ENCODE results near the gene VSTM2L. TPM values are rescaled to one million over a fixed set of nuclear protein-coding genes. Genes with fewer than 3 reads are reported as not detected.

Gene VSTM2L
- total and polyA plus RNA-seq, 3 donors from 2014 or later, result 7.3 to 74.7 (median 40.2) TPM

DNA sequence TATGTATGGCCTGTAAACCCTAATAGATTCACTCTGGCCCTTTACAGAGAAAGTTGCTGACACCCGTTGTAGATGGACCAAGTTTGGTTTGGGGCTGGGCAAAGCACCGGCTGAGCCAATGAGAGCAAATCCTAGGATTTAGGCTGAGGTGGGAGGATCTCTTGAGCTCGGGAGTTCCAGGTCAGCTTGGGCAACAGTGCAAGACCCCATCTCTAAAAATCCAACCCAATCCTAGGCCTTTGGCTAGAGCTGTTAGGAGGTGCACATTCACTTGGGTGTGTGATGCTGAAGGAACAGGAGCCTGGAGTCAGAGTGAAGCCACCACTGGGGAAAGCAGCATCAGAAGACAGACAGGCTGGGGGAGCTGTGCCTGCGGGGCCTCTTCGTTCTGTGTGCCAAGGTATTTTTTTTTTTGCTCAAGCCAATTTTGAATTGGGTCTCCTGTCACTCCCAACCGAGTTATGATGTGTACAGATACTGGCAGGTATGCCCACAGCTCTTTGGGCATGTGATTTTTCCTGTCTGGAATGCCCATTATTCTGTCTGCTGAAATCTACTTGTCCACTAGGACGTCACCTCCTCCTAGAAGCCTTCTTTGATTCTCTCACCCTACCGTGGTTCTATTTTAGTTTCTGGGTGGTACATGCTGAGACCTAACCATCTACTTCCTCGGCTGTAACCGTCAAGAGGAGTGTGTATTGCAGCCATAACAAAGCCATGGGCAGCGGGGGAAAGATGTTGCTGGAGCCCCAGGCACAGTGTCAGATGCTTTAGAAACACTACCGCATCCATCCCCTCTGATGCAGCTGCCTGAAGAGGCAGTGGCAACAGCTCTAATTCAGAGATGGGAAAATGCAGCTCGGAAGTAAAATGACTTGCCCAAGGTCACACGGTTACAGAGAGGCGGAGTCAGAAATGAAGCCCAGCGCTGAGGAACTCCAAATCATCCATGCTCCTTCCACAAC lies 76.4 kb downstream of the VSTM2L start:
- intact Hi-C loops (cut with DNase I; ENCODE audit: low total_unique reads), result no loop called here
- 91 to 92% methylated on average over 16 of the region's 16 CpGs for WGBS, 2 donors
- Histone ChIP-seq H3K4me3 (no peak overlapping the region), H3K36me3 (ENCODE audit: low read depth, missing control alignments) (no peaks in the 10 kb centered on the region), H3K27ac (no peak overlapping the region), H3K27me3 (no peaks in the 10 kb centered on the region), H3K9me3 (no peaks in the 10 kb centered on the region), H3K4me1 (peaks cover 5% of the 10 kb centered on the region)
- TF ChIP-seq, protein P1, sequence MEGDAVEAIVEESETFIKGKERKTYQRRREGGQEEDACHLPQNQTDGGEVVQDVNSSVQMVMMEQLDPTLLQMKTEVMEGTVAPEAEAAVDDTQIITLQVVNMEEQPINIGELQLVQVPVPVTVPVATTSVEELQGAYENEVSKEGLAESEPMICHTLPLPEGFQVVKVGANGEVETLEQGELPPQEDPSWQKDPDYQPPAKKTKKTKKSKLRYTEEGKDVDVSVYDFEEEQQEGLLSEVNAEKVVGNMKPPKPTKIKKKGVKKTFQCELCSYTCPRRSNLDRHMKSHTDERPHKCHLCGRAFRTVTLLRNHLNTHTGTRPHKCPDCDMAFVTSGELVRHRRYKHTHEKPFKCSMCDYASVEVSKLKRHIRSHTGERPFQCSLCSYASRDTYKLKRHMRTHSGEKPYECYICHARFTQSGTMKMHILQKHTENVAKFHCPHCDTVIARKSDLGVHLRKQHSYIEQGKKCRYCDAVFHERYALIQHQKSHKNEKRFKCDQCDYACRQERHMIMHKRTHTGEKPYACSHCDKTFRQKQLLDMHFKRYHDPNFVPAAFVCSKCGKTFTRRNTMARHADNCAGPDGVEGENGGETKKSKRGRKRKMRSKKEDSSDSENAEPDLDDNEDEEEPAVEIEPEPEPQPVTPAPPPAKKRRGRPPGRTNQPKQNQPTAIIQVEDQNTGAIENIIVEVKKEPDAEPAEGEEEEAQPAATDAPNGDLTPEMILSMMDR (IDR thresholded peaks at IDR 0.05), result no peak
- no peak for DNase-seq

DNA sequence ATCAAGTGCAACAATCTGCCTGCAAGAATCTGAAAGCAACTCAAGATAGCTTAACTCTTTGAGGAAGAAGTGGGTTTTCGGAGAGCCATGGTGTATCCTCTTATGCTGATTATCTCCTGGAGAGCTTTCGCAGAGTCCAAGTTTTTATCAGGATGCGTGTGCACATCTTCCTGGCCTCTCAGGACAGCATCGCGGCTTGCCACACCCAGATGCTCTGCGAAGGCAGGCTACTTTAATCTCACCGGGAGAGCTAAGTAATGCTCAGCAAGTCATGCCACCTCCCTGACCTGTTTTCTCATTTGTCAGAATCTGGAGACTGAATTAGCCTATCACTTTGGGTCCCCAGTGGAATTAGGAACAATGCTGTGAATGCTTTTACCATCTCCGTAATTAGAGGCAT lies 77.5 kb downstream of the VSTM2L start:
- TF ChIP-seq POLR2A (IDR thresholded peaks at IDR 0.05), result no peak
- TF ChIP-seq, protein P1 (IDR thresholded peaks at IDR 0.05), result no peak
- Histone ChIP-seq H3K4me3 (no peak overlapping the region), H3K4me1 (peaks cover 5% of the 10 kb centered on the region), H3K9me3 (no peaks in the 10 kb centered on the region), H3K27me3 (no peaks in the 10 kb centered on the region), H3K36me3 (ENCODE audit: low read depth, missing control alignments) (no peaks in the 10 kb centered on the region), H3K27ac (no peak overlapping the region)
- DNase-seq, result no peak
- WGBS, 2 donors, result 72 to 77% methylated on average over 8 of the region's 8 CpGs
- intact Hi-C loops (cut with DNase I; ENCODE audit: low total_unique reads), result loop anchor here (10.0 kb wide), 1 partner anchor 76 kb away; the partner anchor contains the start of gene VSTM2L

DNA sequence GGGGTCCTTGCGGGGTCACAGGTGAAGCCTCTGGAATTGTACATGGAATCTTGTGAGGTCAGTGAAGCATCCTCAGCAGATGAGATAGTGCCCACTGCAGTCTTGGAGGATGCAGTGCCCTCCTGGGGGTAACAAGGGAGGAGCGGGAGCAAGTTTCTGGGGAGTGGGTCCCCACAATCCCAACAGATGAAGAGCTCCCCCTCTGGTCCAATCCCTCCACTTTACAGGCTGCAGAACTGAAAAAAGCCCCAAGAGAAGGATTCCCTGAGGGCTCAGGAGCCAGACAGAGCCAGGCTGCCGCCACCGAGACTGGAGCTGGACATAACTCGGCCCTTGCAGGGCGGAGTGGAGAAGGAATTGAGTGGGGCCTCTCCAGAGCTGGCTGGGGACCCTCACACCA lies 77.9 kb downstream of the VSTM2L start:
- TF ChIP-seq, protein P1 (IDR thresholded peaks at IDR 0.05), result no peak
- no peak for TF ChIP-seq POLR2A (IDR thresholded peaks at IDR 0.05)
- WGBS, 2 donors, result 86 to 96% methylated on average over 6 of the region's 6 CpGs
- DNase-seq, result no peak
- no peaks in the 10 kb centered on the region for H3K36me3 ChIP-seq (ENCODE audit: low read depth, missing control alignments)
- no peak overlapping the region for H3K27ac ChIP-seq
- no peaks in the 10 kb centered on the region for H3K27me3 ChIP-seq
- H3K9me3 ChIP-seq, result no peaks in the 10 kb centered on the region
- intact Hi-C loops (cut with DNase I; ENCODE audit: low total_unique reads), result loop anchor here (10.0 kb wide), 1 partner anchor 76 kb away; the partner anchor contains the start of gene VSTM2L
- H3K4me1 ChIP-seq, result peaks cover 5% of the 10 kb centered on the region
- no peak overlapping the region for H3K4me3 ChIP-seq

DNA sequence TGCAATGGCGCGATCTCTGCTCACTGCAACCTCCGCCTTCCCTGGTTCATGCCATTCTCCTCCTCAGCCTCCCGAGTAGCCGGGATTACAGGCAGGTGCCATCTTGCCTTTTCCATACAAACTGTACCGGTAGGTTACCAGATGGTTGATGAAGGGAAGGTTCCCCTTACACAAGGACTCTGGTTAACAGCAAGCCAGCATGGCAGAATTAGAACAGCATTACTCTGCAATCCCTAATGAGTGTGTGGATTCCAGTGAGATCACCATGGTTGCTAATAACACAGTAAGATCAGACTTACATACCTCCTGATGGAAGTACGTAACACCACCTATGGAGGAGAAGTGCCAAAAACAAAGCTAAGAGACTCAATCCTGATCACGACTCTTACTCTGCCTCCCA lies 78.6 kb downstream of the VSTM2L start:
- 94 to 97% methylated on average over 8 of the region's 8 CpGs for WGBS, 2 donors
- Histone ChIP-seq H3K27ac (no peak overlapping the region), H3K9me3 (no peaks in the 10 kb centered on the region), H3K4me1 (peaks cover 5% of the 10 kb centered on the region), H3K4me3 (no peak overlapping the region), H3K36me3 (ENCODE audit: low read depth, missing control alignments) (no peaks in the 10 kb centered on the region), H3K27me3 (no peaks in the 10 kb centered on the region)
- no peak for TF ChIP-seq POLR2A (IDR thresholded peaks at IDR 0.05)
- TF ChIP-seq, protein P1 (IDR thresholded peaks at IDR 0.05), result no peak
- no peak for DNase-seq
- intact Hi-C loops (cut with DNase I; ENCODE audit: low total_unique reads), result loop anchor here (10.0 kb wide), 1 partner anchor 77 kb away; the partner anchor contains the start of gene VSTM2L

Measured in testis (tissue), 3 donors.